NCI-H2081 treated with DMSO at 0.1 percent for 48 hours (cell line): Measurements from ENCODE around the gene HS6ST1.
A peak's percentile ranks its signal among the peaks of the same experiment; 100 is the strongest.

ENCODE experiments used
- DNase-seq: peaks from one replicate; lab custom pipeline; 2025; lab: John Stamatoyannopoulos, UW

Gene HS6ST1

GRCh38 chr2:128237911-128238697 is 80.6 kb downstream of the HS6ST1 start:
- DNase-seq, result no peak

GRCh38 chr2:128237081-128237534 is 81.6 kb downstream of the HS6ST1 start:
- no peak for DNase-seq

GRCh38 chr2:128236491-128237035 is 82.1 kb downstream of the HS6ST1 start:
- DNase-seq, result no peak

- DNase-seq, result no peak
These were observed 83.1 kb downstream of the HS6ST1 start for GRCh38 chr2:128235581-128235980.

- no peak for DNase-seq
These were observed 84.1 kb downstream of the HS6ST1 start for GRCh38 chr2:128234613-128235012.

DNA sequence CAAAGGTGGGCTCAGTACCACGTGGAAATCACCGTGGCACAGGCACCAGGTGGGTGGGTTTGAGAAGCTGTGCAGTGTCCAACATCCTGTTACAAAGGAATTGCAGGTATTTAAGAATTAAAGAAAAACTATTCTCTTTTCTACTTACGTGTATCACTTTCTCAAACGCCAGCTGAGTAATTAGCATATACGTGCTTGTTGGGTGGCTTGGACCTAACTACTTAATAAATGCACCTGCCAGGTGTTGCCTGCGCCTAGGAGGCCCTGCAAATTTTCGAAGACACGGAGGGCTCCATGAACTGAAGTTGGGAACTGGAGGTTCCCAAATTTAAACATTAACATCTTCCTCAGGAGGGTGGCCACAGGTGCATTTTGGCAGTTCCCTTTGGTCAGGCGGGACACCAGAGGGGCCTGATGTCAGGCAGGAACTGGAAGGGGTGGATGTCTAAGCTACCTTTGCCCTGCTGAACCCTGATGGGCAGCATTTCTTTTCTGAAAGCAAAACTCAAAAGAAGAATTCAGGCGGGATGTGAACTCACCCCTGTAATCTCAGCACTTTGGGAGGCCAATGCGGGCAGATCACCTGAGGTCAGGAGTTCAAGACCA is 84.8 kb downstream of the HS6ST1 start:
- DNase-seq, result no peak

DNA sequence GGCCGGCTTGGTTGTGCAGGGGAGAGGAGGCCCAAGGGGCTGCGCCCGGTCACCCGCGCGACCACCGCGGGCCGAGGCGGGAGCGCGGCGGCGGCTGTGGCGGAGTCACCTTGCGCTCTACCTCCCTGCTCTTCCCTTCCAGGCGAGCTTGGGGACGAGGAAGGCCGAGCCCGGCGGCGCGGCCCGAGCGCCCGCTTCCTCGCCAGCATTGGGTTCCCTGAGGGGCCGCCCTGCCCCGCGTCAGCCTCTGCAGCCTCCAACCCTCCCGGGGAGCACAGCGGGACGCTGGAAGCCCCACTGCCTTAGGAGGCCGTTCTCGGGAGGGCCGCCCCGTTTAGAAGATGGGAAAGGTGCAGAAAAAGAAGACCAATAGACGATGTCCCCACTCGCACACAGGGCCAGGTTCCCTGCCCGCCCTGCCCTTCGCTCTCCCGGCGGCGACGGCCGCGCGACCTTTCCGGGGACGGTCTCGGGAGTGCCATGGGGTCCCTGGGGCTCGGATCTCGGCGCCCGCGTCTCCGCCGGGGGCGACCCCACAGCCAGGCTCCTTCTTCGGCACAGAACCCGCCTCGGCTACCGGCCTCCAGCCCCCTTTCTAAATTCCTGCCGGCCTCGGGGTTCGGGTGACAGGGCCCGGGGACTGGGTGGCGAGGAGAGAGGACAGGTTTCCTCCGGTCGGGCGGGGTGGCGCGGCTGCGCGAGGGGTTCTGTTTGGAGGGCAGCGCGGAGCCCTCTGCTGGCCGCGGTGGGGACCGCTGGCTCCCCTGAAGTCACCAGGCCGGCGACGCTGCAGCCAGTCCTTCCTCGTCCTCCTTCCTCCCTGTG is 85.5 kb downstream of the HS6ST1 start:
- no peak for DNase-seq

- peak; percentile 64 for DNase-seq
These were observed 89.8 kb downstream of the HS6ST1 start for GRCh38 chr2:128228894-128229293.

GRCh38 chr2:128227862-128228261 is 90.8 kb downstream of the HS6ST1 start:
- DNase-seq, result no peak

- DNase-seq, result no peak
These were observed 98.8 kb downstream of the HS6ST1 start for GRCh38 chr2:128219891-128220290.

- DNase-seq, result no peak
These were observed 101.0 kb downstream of the HS6ST1 start for GRCh38 chr2:128217671-128218070.

- no peak for DNase-seq
These were observed 102.6 kb downstream of the HS6ST1 start for GRCh38 chr2:128215897-128216642.
